Fibroblast of skin of right biceps (primary cell): ENCODE data around the gene MLLT6.
A peak's percentile ranks its signal among the peaks of the same experiment; 100 is the strongest.

Experiments used
- DNase-seq: peaks from one replicate; pipeline ENCODE4 v3.0.0-alpha.2; 2013

The MLLT6 gene

DNA sequence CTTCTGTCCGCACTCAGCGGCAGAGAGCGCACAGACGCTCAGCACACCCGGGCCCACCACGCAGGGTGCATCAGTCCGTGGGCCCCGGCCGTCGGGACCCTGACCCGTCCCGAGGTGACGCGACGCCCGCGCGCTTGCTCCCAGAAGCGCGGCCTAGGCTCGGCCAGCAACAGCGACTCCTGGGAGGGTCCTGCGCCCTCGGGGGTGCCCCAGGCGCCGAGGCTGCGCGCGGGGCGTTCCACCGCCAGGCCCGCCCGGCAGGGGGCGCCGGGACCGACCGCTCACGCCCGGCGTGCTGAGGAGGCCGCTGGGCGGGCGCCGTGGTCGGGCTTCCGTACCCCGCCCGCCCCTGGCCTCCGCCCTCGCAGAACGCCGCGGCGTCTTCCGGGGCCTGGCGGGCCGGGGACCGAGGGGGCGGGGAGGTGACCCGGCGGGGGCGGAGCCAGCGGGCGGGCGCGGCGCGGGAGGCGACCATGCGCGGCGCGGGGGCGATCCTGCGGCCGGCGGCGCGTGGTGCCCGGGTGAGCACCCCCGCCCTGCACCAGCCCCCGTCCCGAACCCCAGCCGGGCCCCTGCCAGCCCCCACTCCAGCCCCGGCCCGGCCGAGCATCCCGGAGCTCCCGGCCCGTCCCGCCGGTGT is 24.9 kb downstream of the MLLT6 start, which contains the start of gene CISD3:
Gene CISD3 (plus strand): TSS at position 456 of the 640 bp plus-strand sequence. CDS start 18 bp downstream, at position 474.
- DNase-seq = peak; percentile 87

DNA sequence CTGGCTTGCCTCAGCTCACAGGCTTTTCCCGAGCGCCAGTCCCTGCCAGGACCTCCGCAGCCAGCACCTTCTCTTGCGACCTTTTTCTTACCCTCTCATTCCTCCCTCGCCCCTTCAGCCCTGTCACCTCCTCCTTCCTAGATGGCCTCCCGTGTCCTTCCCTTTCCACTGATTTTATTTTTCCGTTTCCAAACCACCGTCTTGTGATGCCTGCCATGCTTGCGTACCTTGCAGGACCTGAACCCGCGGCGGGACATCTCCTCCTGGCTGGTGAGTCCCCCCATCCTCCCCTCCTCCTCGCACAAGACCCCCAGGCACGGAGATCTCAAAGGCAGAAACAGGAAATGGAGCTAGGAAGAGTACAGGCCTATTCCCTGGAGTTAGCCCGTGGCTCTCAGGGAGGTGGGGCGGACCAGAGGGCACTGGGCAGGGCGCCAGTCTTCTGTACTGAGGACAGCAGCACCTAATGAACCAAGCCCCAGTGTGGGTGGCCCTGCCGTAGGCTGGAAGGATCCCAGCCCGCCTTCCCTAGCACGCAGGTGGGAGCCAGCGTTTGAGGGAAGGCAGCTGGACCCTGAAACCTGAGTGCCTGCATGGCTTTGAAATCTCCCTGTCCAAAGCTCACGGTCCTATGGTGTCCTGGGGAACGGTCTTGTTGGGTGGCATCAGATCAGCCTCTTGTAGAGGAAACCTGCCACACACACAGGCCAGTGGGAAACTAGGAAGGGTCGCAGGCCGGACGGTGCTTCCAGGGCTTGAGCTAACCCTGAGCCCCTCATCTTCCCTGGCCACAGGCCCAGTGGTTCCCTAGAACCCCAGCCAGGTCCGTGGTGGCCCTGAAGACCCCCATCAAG is 25.7 kb downstream of the MLLT6 start:
- DNase-seq = peak; percentile 54

DNA sequence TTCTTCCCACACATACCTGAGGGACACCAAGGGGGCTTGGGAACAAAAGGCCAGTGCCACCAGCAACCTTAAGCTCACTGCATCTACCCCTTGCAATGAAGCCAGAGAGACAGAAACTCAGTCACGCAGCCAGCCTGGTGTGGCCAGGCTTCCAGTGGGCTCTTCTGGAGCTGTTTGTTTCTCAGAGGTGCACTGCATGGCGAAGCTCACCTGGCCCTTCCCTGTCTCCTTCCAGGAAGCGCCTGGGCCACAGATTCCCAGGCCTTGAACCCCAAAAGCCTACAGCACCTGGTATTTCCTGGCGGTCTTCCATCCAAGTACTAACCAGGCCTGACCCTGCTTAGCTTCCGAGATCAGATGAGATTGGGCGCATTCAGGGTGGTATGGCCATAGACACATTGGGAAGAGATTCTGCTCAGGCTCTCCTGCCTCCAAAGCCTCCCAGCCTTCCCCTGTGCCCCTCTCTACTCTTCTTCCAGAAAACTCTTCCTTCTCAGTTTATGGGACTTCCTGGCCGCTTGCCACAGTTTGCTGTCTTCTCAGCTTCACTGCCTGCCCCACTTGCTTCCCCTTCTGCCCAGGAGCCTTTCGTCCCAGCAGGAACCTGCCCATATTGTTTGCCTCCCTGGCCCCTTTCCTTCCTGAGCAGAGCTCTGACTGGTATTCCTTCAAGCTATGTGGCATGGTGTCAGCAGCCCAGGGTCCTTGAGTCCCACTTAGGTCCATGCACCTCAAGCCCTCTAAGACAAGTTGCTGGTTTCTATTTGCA is 26.6 kb downstream of the MLLT6 start:
- no peak for DNase-seq

DNA sequence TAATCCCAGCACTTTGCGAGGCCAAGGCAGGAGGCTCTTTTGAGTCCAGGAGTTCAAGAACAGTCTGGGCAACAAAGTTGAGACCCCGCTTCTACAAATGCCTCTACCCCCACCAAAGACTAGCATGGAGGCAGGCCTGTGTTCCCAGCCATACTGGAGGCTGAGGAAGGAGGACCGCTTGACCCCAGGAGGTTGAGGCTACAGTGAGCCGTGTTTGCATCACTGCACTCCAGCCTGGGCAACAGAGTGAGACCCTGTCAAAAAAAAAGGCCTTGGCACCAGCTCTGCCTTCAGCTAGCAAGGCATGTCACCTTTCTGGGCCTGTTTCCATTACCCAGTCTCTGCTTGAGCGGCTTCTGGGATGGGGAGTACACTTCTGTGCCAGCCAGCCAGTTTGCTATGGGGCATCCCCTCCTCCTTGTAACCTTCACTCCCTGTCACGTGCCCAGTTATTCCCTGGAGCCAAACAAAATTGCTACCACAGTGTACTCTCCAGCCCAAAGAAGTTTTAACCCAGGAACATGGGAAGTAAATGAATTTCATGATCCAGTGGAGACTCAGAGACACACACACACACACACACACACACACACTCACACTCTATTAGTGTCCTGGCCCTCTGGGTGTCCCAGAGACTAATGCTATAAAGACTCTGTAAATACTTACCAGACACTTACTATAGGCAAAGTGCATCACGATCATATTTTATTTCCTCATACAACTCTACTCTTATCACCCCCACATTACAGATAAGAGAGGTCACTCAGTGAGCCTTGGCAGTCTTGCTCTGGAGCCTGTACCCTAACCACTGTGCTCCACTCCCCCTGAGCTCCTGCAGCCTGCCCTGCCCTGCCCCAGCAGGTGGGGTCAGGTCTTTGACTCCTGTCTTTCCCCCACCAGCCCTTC is 27.6 kb downstream of the MLLT6 start:
- no peak for DNase-seq

DNA sequence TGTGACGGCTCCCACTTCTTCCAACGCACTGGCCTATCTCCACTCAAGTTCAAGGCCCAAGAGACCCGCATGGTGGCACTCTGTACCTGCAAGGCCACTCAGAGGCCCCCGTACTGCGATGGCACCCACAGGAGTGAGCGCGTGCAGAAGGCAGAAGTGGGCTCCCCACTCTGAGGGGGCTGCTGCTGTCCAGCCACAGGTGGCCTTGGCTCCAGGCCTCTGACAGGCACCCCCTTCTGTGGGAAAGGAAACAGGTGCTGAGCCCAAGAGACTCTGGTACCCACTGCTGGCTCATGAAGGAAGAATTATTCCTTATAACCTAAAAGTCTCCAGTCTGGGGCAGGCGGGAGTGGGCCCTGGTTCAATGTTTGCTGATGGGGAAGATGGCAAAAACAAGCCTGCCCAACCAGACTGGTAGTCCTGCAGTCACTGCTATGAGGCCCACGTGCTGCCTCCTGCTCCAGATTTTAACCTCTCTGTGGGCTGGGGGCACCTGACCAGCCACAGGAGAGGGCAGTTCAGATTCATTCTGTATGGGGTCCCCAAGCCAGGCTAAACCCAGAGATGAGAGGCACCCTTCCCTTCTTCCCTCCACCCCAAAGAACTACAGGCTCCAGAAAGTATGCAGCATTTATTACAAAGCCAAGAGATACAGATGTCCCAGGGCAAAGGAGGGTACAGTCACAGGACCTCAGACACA is 28.4 kb downstream of the MLLT6 start:
- DNase-seq = no peak

DNA sequence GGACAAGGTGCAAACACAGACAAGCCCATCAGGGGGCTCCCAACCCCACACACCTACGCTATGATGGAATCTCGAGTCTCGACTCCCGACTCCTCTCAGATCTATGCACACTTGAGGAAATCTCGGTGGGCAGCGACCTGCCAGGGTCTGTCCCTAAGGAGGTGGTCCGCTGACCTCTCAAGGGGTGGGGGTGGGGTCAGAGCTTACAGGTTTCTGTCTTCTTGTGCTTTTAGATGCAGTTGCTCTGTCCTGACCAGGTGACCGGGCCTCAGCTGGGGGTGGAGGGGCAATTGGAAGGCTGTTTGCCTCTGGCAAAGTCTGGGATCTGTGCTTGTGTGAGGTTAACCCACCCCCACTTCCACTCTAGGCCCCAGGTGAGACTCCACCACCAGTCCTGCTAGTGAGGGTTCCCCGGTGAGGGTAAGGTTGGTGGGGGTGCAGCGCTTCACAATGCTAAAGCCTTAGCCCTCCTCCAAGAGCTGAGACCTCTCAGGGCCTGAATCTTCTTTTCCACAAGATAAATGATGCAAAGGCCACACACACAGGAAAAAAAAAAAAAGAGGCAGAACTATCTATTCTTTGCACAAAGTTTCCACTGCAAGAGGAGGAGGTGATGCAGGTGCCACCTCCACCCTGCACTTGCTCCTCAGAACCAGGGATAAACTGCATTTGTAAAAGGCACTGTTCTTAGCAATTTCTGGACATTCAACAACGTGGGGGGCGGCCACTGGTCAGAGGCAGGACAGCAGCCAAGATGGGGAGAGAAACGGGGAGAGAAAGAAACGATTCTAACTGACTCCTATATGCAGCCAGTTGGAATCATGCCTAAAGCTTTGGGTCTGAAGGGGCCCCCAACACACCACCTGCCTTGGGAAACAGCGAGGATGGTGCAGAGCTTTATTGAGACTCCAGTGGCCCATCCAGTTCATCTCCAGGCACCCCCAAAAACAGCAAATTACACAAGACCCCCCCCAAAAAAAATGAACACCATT is 29.2 kb downstream of the MLLT6 start:
- peak; percentile 24 for DNase-seq

DNA sequence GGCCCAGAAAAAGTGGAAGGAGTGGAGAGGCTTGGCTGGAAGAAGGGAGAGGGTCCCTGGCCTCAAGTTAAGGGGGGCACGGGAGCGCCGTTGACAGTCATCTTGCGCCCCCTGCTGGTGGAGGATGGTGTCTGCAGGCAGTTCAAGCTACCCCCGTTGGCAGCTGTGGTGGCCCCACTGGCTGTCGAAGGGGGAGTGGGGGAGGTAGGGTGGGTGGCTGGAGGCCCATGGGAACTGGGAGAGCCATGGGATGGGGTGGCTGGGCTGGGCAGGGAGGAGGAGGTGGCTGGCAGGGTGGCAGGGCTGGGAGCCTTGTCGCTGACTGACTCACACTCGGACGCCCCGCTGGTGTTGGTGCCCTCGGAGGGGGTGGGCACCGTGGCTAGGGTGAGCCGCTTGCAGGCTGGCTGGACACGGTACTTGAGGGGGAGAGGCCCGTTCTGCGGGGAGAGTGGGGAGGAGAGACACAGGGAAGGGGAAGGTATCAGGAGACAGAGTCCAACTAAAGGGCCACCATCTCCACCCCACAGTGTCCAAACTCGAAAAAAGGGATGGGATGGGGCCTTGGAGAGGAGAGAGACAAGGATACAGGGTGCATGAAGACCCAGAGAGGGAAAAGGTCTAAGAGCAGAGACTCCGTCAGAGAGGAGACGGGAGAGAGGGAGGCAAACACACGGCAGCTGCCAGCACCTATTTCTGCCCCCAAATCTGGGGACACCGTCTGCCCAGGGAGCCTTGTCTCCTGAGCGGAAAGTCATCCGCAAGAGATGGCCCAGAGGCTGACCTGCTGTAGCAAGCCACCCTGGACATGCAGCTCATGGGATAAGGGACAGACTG is 30.3 kb downstream of the MLLT6 start:
- peak; percentile 42 for DNase-seq

DNA sequence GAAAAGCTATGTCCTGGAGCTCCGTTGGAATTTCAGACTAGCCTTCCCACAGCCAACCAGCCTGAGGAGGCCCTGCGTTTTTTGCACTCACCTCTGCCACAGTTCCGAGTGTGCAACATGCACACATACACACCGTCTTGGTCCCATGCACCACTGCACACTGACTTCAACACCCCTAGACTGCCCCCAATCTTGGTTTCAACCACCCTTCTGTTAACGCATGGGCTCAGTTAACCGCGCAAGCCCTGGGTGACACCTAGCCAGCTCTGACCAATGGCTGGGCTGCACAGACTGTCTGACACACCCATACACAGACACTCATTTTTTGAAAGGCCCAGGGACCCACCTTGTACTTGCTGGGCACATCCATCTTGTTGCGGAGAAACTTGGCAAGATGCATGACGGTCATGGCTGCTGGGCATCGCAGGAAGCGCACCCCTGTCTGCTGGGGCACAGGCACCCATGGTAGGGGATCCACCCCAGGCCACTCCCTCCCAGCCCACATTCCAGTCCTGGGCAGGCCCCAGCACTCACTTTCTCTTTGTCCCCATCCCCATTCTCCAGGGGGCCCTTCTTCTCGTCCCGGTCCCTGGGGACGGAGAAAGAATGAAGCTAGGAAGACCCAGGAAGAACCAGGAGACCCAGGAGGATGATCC is 33.1 kb downstream of the MLLT6 start:
- DNase-seq = no peak

DNA sequence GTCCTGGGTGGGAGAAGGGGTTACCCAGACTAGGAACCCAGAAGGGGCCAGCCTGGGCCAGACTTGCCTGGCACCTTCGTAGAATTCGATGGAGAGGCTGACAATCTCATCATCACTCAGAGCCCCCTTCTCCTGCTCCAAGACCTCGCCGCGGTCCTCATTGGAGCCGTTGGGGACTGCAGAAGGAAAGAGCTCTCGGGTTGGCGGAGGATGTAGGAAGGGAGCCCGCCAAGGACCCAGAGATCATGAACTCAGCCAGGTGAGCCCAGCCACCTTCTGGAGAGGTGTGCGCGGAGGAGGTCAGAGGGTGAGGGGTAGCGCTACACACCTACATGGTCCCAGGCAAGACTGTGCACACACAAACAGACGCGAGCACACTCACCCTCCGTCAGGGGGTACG is 33.6 kb downstream of the MLLT6 start:
- DNase-seq = no peak

DNA sequence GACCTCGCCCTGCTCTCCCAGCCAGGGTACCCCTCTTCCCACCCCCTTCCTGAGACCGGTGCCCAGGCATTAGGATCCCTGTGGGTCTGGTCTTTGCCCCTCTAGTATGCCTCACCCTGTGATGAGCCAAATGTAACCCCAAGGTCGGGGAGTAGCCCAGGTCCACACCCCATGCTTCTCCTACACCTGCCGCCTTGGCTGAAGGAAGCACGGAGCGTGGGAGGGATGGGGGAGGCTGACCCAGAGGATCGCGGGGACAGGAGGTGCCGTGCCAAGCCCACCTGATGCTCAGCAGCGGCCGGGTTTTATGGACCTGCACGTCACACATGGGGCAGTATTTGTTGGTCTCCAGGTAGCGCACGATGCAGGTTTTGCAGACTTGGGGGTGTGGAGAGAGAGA is 34.2 kb downstream of the MLLT6 start:
- DNase-seq = no peak

DNA sequence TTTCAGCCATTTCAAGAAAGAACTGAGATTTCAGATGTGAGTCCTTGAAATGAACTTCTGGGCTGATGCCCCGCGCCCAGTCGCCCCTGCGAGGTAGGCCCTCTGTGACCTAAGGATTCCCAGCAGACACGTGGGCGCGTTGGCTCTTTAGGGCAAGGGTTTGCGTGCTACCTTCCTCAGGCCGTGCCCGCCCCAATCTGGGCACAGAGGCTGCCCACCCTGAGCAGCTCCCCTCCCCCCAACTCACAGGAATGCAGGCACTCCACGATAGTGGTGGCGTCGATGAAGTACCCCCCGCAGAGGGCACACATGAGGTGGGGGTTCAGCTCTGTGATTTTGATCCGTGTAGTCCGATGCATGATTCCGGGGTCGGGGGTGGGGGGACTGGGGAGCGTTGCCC is 35.0 kb downstream of the MLLT6 start:
- no peak for DNase-seq

DNA sequence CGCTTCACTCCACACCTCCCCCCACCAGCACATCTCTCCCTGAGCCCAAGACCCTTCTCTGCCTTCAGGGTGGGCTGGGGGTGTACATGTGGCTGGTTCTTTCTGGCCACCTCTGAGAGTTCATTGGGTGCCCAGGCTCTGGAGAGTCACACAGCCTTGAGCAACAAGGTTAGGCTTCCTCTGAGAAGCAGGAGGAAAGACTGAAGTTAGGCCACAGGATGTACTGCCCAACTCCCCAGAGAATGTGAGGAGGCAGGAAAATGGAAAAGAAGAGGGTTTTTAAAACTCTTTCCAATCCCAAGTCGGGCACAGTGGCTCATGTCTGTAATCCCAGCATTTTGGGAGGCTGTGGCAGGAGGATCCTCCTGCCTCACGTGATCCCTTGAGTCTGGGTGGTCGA is 35.7 kb downstream of the MLLT6 start:
- no peak for DNase-seq

DNA sequence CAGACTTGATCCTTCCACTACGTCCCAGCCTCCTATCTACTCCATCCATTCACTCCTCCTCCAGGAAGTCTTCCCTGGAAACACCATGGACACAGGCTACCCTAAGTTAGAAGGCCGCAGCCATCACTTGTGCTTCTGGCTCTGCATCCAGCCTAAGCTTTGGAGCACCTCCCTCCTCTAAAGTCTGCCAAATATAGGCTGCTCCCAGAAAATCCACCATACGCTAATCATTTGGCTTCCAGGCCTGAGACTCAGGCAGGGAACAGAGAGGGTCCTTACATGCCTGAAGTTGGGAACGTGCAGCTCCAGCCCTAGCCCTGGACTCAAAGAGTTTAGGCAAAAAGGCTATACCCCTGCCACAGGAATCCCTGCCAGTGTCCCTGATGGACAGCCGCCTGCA is 36.4 kb downstream of the MLLT6 start:
- no peak for DNase-seq

DNA sequence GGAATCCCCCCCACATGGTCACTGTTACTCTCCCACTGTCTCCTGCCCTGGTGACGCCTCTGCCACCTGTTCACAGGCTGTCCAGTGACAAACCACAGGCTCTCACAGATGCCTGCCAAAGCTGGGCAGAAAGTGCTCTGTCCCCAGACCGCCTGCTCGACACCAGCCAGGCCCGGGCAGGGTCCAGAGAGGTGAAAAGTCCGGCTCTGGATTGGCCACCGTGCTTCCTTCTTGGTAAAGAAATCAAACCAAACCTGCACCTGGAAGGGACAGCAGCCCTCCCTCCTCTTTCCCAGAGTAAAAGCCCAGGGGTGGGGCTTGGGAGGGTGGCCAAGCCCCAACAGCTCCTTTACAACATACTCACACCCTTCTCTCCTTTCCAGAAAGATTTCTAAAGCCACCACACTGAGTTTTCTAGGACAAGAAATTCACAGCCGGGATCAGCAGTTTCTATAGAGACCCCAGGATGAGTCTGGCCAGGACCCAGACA is 36.9 kb downstream of the MLLT6 start:
- DNase-seq = no peak

DNA sequence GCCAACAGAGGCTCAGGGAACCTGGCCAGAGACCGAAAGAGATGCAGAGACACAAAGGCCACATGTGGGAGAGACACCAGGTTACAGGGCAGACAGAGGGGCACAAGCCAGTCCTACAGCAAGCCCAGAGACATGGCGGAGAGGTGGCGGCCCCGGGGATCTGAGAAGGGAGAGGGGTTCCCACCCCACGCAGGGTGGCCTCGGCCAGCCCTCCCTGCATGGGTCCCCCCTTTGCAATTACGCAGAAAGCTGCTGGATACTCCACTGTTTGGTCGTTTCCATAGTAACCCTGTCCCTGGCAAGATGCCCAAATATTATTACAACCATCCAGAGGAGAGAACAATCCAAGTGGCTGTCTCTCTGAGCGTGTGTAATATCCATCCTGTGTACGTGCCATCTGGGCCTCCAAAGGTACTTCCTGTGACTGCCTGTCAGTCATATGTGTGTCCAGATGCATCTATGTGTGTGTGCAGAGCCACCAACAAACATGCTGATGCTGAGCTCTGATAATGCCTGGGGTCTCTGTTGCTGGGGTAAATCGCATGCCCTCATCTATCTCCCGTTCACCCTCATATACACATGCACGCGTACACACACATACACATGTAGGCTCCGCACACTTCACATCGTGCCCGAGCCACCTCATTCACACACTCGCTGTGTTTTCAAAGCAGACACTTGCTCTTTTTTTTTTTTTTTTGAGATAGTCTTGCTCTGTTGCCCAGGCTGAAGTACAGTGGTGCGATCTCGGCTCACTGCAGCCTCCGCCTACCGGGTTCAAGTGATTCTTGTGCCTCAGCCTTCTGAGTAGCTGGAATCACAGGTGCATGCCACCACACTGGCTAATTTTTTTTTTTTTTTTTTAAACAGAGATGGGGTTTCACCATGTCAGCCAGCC is 37.6 kb downstream of the MLLT6 start:
- peak; percentile 93 for DNase-seq

DNA sequence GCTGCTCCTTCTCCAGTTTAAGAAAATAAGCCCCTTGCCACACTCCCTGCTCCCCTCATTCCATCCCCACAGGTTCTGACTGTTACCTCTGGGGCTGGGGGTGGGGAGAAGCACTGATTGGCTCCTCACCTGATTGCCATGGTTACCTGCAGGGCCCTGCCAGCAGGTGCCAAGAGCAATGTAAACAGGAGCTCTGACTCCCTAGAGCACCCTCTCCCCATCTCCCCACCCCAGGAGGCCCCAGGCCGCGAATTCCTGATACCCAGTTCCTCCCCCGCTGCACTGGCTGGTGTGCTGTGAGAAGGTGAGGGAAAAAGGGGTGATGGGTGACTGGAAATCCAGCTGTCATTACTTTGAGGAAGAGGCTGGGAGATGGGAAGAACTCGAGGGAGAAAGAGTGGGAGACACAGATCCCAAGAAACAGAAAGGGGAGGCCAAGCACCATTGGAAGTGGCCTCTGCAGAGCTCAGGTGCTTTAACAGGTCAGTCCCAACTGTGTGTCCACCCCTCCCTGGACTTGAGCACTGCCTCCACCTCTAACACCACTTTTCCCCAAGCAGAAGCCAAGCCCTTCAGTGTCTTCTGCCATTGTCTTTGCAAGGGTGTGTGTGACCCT is 38.6 kb downstream of the MLLT6 start:
- no peak for DNase-seq

DNA sequence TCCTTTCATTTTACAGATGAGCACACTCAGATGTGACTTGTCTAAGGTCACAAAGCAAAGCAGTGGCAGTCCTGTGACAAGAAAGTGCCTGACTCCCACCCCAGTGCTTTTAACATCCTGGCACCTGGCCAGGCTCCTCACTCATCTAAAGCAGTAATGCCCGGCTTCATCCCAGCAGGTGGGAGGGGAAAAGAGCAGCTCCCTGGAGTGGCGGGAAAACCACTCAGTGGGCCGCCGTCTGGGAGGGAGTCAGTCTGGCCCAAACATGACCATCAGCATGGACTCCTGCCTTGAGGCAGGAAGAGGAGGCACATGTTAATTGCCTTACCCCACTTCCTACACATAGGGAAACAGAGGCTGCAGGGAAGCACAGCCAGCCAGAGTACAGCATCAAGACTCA is 40.5 kb downstream of the MLLT6 start:
- DNase-seq = no peak
